Neural progenitor cell (in vitro differentiated cells): ENCODE measurements around the gene MGST2.

Experiments used
- CTCF ChIP-seq: fragments of 200-600 bp; sonication (generic); IDR thresholded peaks from 2 replicates; pipeline ENCODE4 v1.5.1; 2017; ENCODE audit warnings: antibody characterized with exemption, mild to moderate bottlenecking
- EZH2 ChIP-seq: fragments of 200-600 bp; sonication (generic); IDR thresholded peaks from 2 replicates; pipeline ENCODE4 v1.6.1; 2017; ENCODE audit warnings: antibody characterized with exemption, mild to moderate bottlenecking, moderate library complexity

GRCh38 chr4:139633195-139633594, 32.4 kb upstream of the MGST2 start:
- TF ChIP-seq CTCF = no peak
- no peak for TF ChIP-seq EZH2
